ENCODE results near the gene KCNC3. TPM values are rescaled to one million over a fixed set of nuclear protein-coding genes. Genes with fewer than 3 reads are reported as not detected.

KCNC3 gene
- total RNA-seq, 2 donors from 2014 or later, result 3.6 to 10.6 TPM

DNA sequence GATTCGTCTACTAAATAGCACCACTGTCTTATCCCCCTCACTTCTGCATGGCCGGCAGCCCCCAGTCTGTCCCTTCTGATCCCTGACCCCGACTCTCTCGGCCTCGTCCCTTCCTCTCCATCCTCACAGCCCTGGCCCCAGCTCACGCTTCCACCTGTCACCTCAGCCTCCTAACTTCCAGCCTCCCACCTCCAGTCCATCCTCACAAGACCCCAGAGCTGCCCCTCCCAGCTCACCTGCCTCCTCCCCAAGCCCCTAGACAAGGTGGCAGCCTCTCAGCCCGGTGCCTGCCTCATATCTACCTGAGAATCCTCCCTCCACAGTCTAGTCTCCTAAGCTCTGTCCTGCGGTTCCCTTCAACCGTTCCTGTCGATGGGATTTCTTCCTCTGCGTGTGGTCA is 10.0 kb downstream of the KCNC3 start:
- H3K27me3 ChIP-seq (replicated peaks; ENCODE audit: insufficient read depth), result no peaks in the 10 kb centered on the region
- no peak for DNase-seq (ENCODE audit: low spot score)
- no peaks in the 10 kb centered on the region for H3K9me3 ChIP-seq
- H3K36me3 ChIP-seq, result no peaks in the 10 kb centered on the region
- intact Hi-C loops (cut with DNase I), result no loop called here
- H3K27ac ChIP-seq, result no peak overlapping the region
- 90% methylated on average over 11 of the region's 11 CpGs for WGBS
- H3K4me3 ChIP-seq, result no peak overlapping the region
- TF ChIP-seq CTCF (IDR thresholded peaks at IDR 0.05), result no peak
- TF ChIP-seq POLR2A (IDR thresholded peaks at IDR 0.05), result no peak
- no peak for TF ChIP-seq POLR2AphosphoS5 (IDR thresholded peaks at IDR 0.05)
- H3K4me1 ChIP-seq (replicated peaks), result no peaks in the 10 kb centered on the region

- DNase-seq (ENCODE audit: low spot score), result no peak
- WGBS, result 81% methylated on average over 8 of the region's 8 CpGs
- Histone ChIP-seq H3K27me3 (replicated peaks; ENCODE audit: insufficient read depth) (no peaks in the 10 kb centered on the region), H3K9me3 (no peaks in the 10 kb centered on the region), H3K4me3 (no peak overlapping the region), H3K27ac (no peak overlapping the region), H3K4me1 (replicated peaks) (no peaks in the 10 kb centered on the region), H3K36me3 (no peaks in the 10 kb centered on the region)
- intact Hi-C loops (cut with DNase I), result no loop called here
- TF ChIP-seq POLR2A (IDR thresholded peaks at IDR 0.05), result no peak
- no peak for TF ChIP-seq POLR2AphosphoS5 (IDR thresholded peaks at IDR 0.05)
- no peak for TF ChIP-seq CTCF (IDR thresholded peaks at IDR 0.05)
Observed at GRCh38 chr19:50318438-50318837, 10.7 kb downstream of the KCNC3 start.

GRCh38 chr19:50317115-50317514 is 12.1 kb downstream of the KCNC3 start:
- intact Hi-C loops (cut with DNase I), result no loop called here
- no peak for TF ChIP-seq POLR2A (IDR thresholded peaks at IDR 0.05)
- TF ChIP-seq CTCF (IDR thresholded peaks at IDR 0.05), result no peak
- TF ChIP-seq POLR2AphosphoS5 (IDR thresholded peaks at IDR 0.05), result no peak
- Histone ChIP-seq H3K4me3 (no peak overlapping the region), H3K9me3 (no peaks in the 10 kb centered on the region), H3K27me3 (replicated peaks; ENCODE audit: insufficient read depth) (no peaks in the 10 kb centered on the region), H3K36me3 (no peaks in the 10 kb centered on the region), H3K4me1 (replicated peaks) (no peaks in the 10 kb centered on the region), H3K27ac (no peak overlapping the region)
- DNase-seq (ENCODE audit: low spot score), result no peak
- WGBS, result 58% methylated on average over 4 of the region's 4 CpGs

DNA sequence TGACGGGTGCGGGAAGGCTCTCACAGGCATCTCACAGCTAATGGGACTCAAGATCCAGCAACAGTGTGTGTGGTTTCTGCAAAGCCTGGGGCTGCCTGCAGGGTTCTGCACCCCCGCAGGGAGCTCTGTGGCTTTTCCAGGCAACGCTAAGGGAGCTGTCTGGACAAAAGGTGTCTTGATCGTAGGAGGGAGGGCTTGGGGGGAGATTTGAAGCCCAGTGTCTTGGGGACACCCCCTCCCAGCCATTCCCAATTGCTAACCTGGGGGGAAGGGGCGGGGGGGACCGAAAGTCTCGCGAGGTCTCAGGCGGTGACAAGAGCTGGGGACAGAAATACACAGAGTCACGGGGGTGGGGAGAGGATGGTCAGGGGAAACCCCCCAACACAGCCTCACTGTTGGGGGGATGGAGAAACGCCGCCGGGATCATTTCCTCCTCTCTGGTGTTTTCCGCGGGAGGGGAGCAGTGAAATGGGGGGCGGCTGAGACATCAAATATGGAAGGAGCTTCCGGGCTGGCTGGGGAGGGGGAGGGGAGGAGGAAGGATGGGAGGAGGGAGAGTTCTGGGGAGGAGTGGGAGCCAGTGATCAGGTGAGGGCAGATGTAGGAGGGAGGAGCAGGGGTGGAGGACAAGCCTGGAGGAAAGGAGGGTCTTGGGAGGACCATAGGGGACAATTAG is 13.3 kb downstream of the KCNC3 start:
- intact Hi-C loops (cut with DNase I), result no loop called here
- no peak overlapping the region for H3K27ac ChIP-seq
- no peaks in the 10 kb centered on the region for H3K4me1 ChIP-seq (replicated peaks)
- DNase-seq (ENCODE audit: low spot score), result no peak
- no peaks in the 10 kb centered on the region for H3K9me3 ChIP-seq
- TF ChIP-seq POLR2AphosphoS5 (IDR thresholded peaks at IDR 0.05) (no peak), CTCF (IDR thresholded peaks at IDR 0.05) (no peak), POLR2A (IDR thresholded peaks at IDR 0.05) (no peak)
- 2% methylated on average over 18 of the region's 18 CpGs for WGBS
- no peak overlapping the region for H3K4me3 ChIP-seq
- H3K27me3 ChIP-seq (replicated peaks; ENCODE audit: insufficient read depth), result peaks cover 2% of the 10 kb centered on the region
- no peaks in the 10 kb centered on the region for H3K36me3 ChIP-seq
